ENCODE measurements around the gene MAN1C1. TPM values are rescaled to one million over a fixed set of nuclear protein-coding genes. Genes with fewer than 3 reads are reported as not detected.

MAN1C1 gene
- total and polyA plus RNA-seq, 10 of the 15 experiments (the other 5 are each of a cell fraction or from before 2014, with no cell fraction given) = 0.12 to 0.56 (median 0.22) TPM; not detected in 3

DNA sequence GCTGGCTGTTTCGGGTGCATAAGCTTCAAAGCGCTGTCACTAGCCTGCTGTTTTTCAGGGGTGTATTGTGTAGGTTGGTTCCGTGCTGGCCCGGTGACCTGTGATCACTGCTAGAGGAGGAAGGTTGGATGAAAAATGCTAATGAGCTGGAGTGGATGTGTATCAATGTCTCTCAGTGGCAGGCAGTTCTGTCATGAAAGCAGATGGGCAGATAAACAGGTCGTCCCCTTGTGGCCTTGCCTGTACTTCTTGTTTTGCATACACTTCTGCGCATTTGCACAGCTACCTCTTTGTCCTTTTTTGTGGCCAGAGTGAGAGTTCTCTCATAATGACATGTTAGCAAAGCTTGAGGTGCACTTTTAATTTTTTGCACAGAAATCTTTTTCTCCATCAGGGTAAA, 186.3 kb downstream of the MAN1C1 start (continued):
- no peak for TF ChIP-seq ZNF592 (IDR thresholded peaks at IDR 0.05)
- no peak for TF ChIP-seq ZNF274 (IDR thresholded peaks at IDR 0.05; ENCODE audit: insufficient read depth, insufficient read length)
- TF ChIP-seq ZBED1 (IDR thresholded peaks at IDR 0.05; ENCODE audit: borderline replicate concordance) = no peak
- TF ChIP-seq NR2C1 (IDR thresholded peaks at IDR 0.05) = no peak
- TF ChIP-seq IKZF1 (conservative IDR thresholded peaks at IDR 0.05) = no peak
- no peak for TF ChIP-seq ETV6 (conservative IDR thresholded peaks at IDR 0.05 in 1 of 2, IDR thresholded peaks at IDR 0.05 in 1 of 2; ENCODE audit: borderline replicate concordance in 1 of 2, low read depth in 1 of 2)
- TF ChIP-seq ZNF687 (IDR thresholded peaks at IDR 0.05) = no peak
- TF ChIP-seq CHD1 (IDR thresholded peaks at IDR 0.05; ENCODE audit: low read depth, low read length) = no peak
- no peak for TF ChIP-seq ZNF217 (IDR thresholded peaks at IDR 0.05)
- TF ChIP-seq PAX8 (IDR thresholded peaks at IDR 0.05) = no peak
- TF ChIP-seq FOXK2 (IDR thresholded peaks at IDR 0.05) = 0 out of 2 replicates have a peak, but pooled peaks have one; percentile 16
- no peak for TF ChIP-seq SIX5 (IDR thresholded peaks at IDR 0.05; ENCODE audit: low read depth, low read length, severe bottlenecking)
- TF ChIP-seq SP1 (IDR thresholded peaks at IDR 0.05; ENCODE audit: low read depth, low read length) = peak; percentile 16
- no peak for TF ChIP-seq HCFC1 (IDR thresholded peaks at IDR 0.05; ENCODE audit: low read length)
- TF ChIP-seq CBX5 (IDR thresholded peaks at IDR 0.05; ENCODE audit: low read depth) = no peak
- TF ChIP-seq CREM (IDR thresholded peaks at IDR 0.05; ENCODE audit: low read depth) = no peak
- TF ChIP-seq CHD2 (IDR thresholded peaks at IDR 0.05; ENCODE audit: borderline replicate concordance, low read depth, low read length) = 0 out of 2 replicates have a peak, but pooled peaks have one; percentile 17
- TF ChIP-seq, protein P1, sequence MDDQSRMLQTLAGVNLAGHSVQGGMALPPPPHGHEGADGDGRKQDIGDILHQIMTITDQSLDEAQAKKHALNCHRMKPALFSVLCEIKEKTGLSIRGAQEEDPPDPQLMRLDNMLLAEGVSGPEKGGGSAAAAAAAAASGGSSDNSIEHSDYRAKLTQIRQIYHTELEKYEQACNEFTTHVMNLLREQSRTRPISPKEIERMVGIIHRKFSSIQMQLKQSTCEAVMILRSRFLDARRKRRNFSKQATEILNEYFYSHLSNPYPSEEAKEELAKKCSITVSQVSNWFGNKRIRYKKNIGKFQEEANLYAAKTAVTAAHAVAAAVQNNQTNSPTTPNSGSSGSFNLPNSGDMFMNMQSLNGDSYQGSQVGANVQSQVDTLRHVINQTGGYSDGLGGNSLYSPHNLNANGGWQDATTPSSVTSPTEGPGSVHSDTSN (IDR thresholded peaks at IDR 0.05; ENCODE audit: insufficient replicate concordance, low read depth, low read length) = peak; percentile 70
- TF ChIP-seq GATAD2B (conservative IDR thresholded peaks at IDR 0.05; ENCODE audit: low read depth) = no peak
- TF ChIP-seq SPI1 (IDR thresholded peaks at IDR 0.05; ENCODE audit: borderline replicate concordance, insufficient read depth, low read depth, low read length) = no peak
- TF ChIP-seq LARP7 (IDR thresholded peaks at IDR 0.05) = no peak
- no peak for TF ChIP-seq POLR2AphosphoS5 (IDR thresholded peaks at IDR 0.05; ENCODE audit: low read length)
- no peak for TF ChIP-seq MYC (IDR thresholded peaks at IDR 0.05; ENCODE audit: insufficient read depth, insufficient read length, insufficient replicate concordance, low read length, severe bottlenecking)
- TF ChIP-seq BHLHE40 (IDR thresholded peaks at IDR 0.05; ENCODE audit: borderline replicate concordance in 1 of 2, low read depth in 2 of 2, low read length in 1 of 2) = peak in 1 of 2 experiments; percentile 9; a peak in 1 of 4 replicates

All from GM12878 (cell line).